Measurements from ENCODE around the gene RELA.

Gene RELA

GRCh38 chr11:65637794-65638419, 24.8 kb downstream of the RELA start, which contains the start of gene SIPA1:
SIPA1 (plus strand) TSS chr11:65638101; CDS start chr11:65640922, 2,821 bp downstream.
- TF ChIP-seq, protein P1, sequence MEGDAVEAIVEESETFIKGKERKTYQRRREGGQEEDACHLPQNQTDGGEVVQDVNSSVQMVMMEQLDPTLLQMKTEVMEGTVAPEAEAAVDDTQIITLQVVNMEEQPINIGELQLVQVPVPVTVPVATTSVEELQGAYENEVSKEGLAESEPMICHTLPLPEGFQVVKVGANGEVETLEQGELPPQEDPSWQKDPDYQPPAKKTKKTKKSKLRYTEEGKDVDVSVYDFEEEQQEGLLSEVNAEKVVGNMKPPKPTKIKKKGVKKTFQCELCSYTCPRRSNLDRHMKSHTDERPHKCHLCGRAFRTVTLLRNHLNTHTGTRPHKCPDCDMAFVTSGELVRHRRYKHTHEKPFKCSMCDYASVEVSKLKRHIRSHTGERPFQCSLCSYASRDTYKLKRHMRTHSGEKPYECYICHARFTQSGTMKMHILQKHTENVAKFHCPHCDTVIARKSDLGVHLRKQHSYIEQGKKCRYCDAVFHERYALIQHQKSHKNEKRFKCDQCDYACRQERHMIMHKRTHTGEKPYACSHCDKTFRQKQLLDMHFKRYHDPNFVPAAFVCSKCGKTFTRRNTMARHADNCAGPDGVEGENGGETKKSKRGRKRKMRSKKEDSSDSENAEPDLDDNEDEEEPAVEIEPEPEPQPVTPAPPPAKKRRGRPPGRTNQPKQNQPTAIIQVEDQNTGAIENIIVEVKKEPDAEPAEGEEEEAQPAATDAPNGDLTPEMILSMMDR (IDR thresholded peaks at IDR 0.05; ENCODE audit: low read depth, low read length), result peak; percentile 42; the same call in 1 of the 2 replicates
- peak within 1 kb of the TSS; percentile 62 for H3K4me3 ChIP-seq (ENCODE audit: low read depth, low read length)

GRCh38 chr11:65637032-65637557, 25.6 kb downstream of the RELA start:
- TF ChIP-seq, protein P1 (IDR thresholded peaks at IDR 0.05; ENCODE audit: low read depth, low read length), result no peak
- no peak overlapping the region for H3K4me3 ChIP-seq (ENCODE audit: low read depth, low read length)

- TF ChIP-seq, protein P1 (IDR thresholded peaks at IDR 0.05; ENCODE audit: low read depth, low read length), result no peak
- H3K4me3 ChIP-seq (ENCODE audit: low read depth, low read length), result no peak overlapping the region
Observed at GRCh38 chr11:65636108-65637031, 26.3 kb downstream of the RELA start.

GRCh38 chr11:65634905-65635731, 27.6 kb downstream of the RELA start:
- TF ChIP-seq, protein P1 (IDR thresholded peaks at IDR 0.05; ENCODE audit: low read depth, low read length), result no peak
- no peak overlapping the region for H3K4me3 ChIP-seq (ENCODE audit: low read depth, low read length)

DNA sequence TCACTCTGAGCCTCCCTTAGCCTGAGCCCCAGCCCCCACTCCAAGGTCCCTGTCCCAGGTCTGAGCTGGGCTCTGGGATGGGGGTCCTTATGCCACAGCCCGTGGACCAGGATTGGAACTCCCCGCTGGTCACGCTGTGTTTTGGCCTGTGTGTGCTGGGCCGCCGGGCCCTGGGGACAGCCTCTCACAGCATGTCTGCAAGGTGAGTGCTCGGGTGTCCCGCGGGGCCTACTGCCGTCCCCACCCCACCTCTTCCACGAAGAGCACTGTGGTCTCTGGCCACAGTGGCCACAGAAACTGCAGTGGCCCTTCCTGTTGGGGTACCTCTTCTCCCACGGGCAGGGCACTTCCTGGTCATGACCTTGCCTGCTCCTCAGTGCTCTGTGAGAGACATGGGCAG, 28.3 kb downstream of the RELA start:
- H3K4me3 ChIP-seq (ENCODE audit: low read depth, low read length), result no peak overlapping the region
- TF ChIP-seq, protein P1 (IDR thresholded peaks at IDR 0.05; ENCODE audit: low read depth, low read length), result no peak

DNA sequence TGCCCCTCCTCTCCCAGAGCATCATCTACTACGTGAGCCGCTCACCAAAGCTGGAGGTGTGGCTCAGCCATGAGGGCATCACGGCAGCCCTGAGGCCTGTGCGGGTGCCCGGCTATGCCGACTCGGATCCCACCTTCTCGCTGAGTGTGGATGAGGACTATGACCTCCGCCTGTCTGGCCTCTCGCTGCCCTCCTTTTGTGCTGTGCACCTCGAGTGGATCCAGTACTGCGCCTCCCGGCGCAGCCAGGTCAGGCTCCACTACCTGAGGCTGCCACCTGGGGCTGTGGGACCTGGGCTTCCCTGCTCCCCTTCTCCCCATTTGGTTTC, 28.6 kb downstream of the RELA start:
- TF ChIP-seq, protein P1 (IDR thresholded peaks at IDR 0.05; ENCODE audit: low read depth, low read length), result no peak
- H3K4me3 ChIP-seq (ENCODE audit: low read depth, low read length), result no peak overlapping the region

Data from WI38 (cell line).